Measurements from ENCODE around the gene KCNJ9.

KCNJ9 gene

DNA sequence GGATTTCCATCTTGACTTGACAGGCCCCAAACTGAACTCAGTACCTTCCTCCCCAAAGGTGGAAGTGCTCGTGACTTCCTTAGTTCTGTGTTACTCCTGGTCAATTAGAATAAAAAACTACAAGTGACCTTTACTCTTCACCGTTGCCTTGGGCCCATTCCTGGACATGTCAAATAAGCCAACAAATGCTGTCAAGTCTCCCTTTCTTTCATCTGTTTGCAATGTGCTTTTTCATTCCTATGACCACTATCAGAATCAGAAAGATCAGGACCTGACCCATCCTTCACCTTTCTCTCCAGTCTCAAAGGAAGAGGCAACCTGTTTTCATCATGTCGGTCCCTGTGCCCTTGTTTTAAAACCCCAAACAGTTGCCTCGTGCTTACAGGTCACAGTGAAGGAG lies 6.5 kb upstream of the KCNJ9 start:
- H3K27ac ChIP-seq = no peak overlapping the region
- TF ChIP-seq, protein P1, sequence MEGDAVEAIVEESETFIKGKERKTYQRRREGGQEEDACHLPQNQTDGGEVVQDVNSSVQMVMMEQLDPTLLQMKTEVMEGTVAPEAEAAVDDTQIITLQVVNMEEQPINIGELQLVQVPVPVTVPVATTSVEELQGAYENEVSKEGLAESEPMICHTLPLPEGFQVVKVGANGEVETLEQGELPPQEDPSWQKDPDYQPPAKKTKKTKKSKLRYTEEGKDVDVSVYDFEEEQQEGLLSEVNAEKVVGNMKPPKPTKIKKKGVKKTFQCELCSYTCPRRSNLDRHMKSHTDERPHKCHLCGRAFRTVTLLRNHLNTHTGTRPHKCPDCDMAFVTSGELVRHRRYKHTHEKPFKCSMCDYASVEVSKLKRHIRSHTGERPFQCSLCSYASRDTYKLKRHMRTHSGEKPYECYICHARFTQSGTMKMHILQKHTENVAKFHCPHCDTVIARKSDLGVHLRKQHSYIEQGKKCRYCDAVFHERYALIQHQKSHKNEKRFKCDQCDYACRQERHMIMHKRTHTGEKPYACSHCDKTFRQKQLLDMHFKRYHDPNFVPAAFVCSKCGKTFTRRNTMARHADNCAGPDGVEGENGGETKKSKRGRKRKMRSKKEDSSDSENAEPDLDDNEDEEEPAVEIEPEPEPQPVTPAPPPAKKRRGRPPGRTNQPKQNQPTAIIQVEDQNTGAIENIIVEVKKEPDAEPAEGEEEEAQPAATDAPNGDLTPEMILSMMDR (IDR thresholded peaks at IDR 0.05) = no peak
- no peak for DNase-seq (ENCODE audit: low spot score)
- no peak overlapping the region for H3K4me3 ChIP-seq

DNA sequence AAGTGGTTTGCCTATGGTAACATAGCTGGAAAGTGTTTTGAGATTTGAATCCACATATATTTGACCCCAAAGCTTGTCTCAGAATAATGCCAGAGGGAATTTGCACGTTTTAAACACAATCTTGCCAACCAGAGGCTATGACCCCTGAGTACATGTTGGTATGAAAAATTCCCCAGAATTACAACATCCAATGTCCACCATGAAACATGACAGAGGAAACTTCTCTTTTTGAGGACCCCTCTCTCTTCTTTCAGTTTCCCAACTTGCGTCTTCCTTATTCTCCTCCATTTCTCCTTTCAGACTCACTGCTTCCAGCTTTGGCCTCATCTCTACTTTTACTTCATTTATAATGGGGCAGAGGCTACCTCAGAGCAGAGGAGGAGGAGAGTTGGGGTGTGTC lies 5.5 kb upstream of the KCNJ9 start:
- no peak for DNase-seq (ENCODE audit: low spot score)
- Histone ChIP-seq H3K27ac (no peak overlapping the region), H3K4me3 (no peak overlapping the region)
- TF ChIP-seq, protein P1 (IDR thresholded peaks at IDR 0.05) = no peak

DNA sequence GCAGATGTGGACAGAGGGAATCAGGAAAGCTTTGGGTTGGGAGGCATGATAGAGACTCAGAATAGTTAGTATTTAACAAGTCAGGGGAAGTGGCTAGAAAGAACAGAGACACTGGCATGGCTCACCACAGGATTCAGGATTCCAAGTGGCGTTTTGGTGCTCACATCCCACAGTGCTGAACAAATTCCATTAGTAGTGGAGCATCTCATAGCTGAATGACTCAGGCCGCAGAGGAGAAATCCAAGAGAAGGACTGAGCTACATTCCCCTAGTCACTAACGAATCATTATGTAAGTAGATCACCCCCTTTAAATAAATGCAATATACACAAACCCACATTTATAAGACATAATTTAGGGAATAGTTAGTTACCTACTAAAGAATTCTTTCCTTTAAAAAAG lies 5.0 kb upstream of the KCNJ9 start:
- Histone ChIP-seq H3K27ac (no peak overlapping the region), H3K4me3 (no peak overlapping the region)
- TF ChIP-seq, protein P1 (IDR thresholded peaks at IDR 0.05) = no peak
- DNase-seq (ENCODE audit: low spot score) = no peak

DNA sequence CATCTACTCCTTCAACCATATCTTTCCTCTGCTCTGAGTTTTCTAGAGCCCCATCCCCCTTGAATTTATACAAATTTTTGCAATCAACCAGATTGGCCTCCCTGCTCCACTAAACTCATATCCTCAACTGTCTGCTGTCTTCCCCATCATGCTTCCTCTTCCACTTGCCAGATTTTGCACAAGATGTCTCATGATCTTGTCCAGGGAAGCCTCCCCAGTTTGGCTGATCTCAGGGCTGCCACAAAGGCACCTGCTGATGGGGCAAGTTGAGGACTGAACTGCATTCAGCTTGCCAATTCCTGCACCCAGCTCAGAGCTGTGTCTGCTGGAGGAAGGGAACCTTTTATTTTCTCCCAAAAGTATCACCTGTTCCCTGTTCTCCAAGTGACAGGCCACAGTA lies 3.9 kb upstream of the KCNJ9 start:
- no peak overlapping the region for H3K4me3 ChIP-seq
- DNase-seq (ENCODE audit: low spot score) = no peak
- TF ChIP-seq, protein P1 (IDR thresholded peaks at IDR 0.05) = no peak
- no peak overlapping the region for H3K27ac ChIP-seq

DNA sequence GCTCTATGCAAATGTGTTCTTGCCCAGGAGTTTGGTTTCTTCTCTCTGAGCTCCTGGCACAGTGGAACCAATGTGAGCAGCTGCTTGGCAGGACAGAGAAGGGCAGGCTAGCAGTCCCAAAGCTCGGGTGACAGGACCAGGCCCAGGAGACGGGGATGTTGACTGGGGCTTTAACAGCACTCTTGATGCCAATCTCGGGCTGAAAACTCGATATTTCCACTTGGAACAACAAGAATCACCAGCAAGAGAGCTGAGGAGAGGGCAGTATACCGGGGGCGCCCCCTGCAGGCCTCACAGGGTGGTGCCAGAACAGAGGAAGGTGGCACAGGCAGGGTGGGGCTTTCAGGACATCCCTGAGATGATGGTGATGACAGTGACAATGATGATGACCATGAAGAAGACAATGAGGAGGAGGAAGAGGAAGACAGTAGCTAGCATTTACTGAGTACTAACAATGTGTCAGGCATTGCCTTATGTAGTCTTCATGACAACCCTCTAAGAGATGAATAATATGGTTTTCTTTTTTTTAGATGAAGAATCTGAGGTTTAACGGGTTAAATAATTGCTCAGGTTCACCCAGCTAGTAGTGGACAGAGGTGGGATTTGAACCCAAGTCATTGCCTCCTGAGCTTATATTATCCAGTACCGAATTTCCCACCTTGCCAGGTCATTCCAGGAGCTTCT lies 2.7 kb upstream of the KCNJ9 start:
- DNase-seq (ENCODE audit: low spot score) = no peak
- TF ChIP-seq, protein P1 (IDR thresholded peaks at IDR 0.05) = peak; percentile 39
- Histone ChIP-seq H3K4me3 (no peak overlapping the region), H3K27ac (no peak overlapping the region)

DNA sequence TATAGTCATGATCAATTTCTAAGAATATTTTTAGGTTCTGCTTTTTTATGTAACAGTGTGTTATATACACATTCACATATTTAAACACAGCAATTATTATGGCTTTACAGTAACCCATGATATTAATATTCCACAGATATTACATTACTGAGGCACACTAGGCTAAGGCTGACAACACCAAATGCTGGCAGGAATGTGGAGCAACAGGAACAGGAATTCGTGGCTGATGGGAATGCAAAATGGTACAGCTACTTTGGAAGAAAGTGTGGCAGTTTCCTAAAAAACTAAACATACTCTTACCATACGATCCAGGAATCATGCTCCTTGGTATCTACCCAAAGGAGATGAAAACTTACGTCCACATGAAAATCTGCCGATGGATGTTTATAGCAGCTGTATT lies 1.9 kb upstream of the KCNJ9 start:
- TF ChIP-seq, protein P1 (IDR thresholded peaks at IDR 0.05) = no peak
- DNase-seq (ENCODE audit: low spot score) = no peak
- Histone ChIP-seq H3K4me3 (no peak overlapping the region), H3K27ac (no peak overlapping the region)

DNA sequence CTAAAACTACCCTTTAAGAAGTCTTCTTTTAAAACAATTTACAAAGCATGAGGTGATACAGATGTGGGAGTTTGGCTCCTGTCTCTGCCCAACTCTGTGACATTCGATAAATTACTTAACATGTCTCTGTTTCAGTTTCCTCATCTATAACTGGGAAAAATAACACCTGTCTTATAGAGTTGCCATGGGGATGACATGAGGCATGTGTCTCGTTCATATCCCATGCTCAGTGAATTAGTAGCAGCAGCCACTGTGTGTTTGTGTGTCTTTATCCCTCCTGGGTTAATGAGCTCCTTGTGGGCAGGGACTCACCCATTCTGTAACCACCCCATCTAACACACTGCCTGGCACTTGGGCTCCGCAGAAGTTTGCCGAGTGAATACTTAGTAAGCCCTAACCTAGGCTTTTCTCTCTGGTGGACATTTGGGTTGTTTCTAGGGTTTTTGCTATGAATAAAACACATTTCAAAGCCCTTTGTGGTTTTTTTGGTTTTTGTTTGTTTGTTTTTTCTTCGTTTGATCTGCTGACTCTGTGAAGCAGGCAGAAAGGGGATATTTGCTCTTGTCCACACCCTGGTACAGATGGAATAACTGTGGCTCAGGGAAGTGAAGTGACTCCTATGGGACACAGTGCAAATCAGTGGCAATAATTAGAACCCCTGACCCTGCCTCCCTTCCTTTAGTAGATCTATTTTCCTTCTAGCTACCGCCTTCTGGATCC lies 797 bp upstream of the KCNJ9 start:
- Histone ChIP-seq H3K4me3 (no peak overlapping the region), H3K27ac (no peak overlapping the region)
- TF ChIP-seq, protein P1 (IDR thresholded peaks at IDR 0.05) = no peak
- no peak for DNase-seq (ENCODE audit: low spot score)
